ENCODE measurements around the gene EP400.
"Not testable (repeated sequence)": the region's sequence is repeated elsewhere in the genome, so short reads cannot be mapped to it uniquely, and the experiment has no call there.

Gene EP400

GRCh38 chr12:132078190-132078589, 128.4 kb downstream of the EP400 start:
- H3K27ac ChIP-seq, result no peak overlapping the region
- no peak for TF ChIP-seq ZFX (IDR thresholded peaks at IDR 0.05)
- TF ChIP-seq CTCF (conservative IDR thresholded peaks at IDR 0.05), result no peak

- no peak for TF ChIP-seq ZFX (IDR thresholded peaks at IDR 0.05)
- no peak for TF ChIP-seq CTCF (conservative IDR thresholded peaks at IDR 0.05)
- H3K27ac ChIP-seq, result no peak overlapping the region
Measured at GRCh38 chr12:132079200-132079599, 129.5 kb downstream of the EP400 start.

- no peak overlapping the region for H3K27ac ChIP-seq
- TF ChIP-seq CTCF (conservative IDR thresholded peaks at IDR 0.05) (no peak), ZFX (IDR thresholded peaks at IDR 0.05) (no peak)
Measured at GRCh38 chr12:132079695-132080094, 130.0 kb downstream of the EP400 start.

GRCh38 chr12:132080515-132080914, 130.8 kb downstream of the EP400 start:
- H3K27ac ChIP-seq, result not testable (repeated sequence)

- no peak overlapping the region for H3K27ac ChIP-seq
- TF ChIP-seq CTCF (conservative IDR thresholded peaks at IDR 0.05) (no peak), ZFX (IDR thresholded peaks at IDR 0.05) (no peak)
Measured at GRCh38 chr12:132081423-132081822, 131.7 kb downstream of the EP400 start.

GRCh38 chr12:132083614-132083940, 133.8 kb downstream of the EP400 start:
- H3K27ac ChIP-seq, result peak overlapping the region; percentile 78
- TF ChIP-seq CTCF (conservative IDR thresholded peaks at IDR 0.05) (no peak), ZFX (IDR thresholded peaks at IDR 0.05) (no peak)

- peak overlapping the region; percentile 78 for H3K27ac ChIP-seq
- TF ChIP-seq ZFX (IDR thresholded peaks at IDR 0.05) (no peak), CTCF (conservative IDR thresholded peaks at IDR 0.05) (no peak)
Measured at GRCh38 chr12:132083941-132084620, 134.3 kb downstream of the EP400 start.

- H3K27ac ChIP-seq, result peak overlapping the region; percentile 78
- no peak for TF ChIP-seq CTCF (conservative IDR thresholded peaks at IDR 0.05)
- TF ChIP-seq ZFX (IDR thresholded peaks at IDR 0.05), result no peak
Measured at GRCh38 chr12:132084621-132085290, 135.0 kb downstream of the EP400 start.
